Loucy (cell line): Measurements from ENCODE around the gene DGKI.

Experiments
- CTCF ChIP-seq: fragments of 200-600 bp; sonication (generic); conservative IDR thresholded peaks from 2 replicates; pipeline ENCODE4 v1.5.1; 2014; ENCODE audit warnings: mild to moderate bottlenecking, antibody characterized with exemption, low read length
- EZH2phosphoT487 ChIP-seq: fragments of 200-600 bp; IDR thresholded peaks from 2 replicates; pipeline ENCODE4 v1.6.1; 2018; ENCODE audit warnings: antibody characterized with exemption, mild to moderate bottlenecking, moderate library complexity, borderline replicate concordance

- TF ChIP-seq CTCF (no peak), EZH2phosphoT487 (no peak)
Measured at GRCh38 chr7:137434946-137435345, 411.8 kb downstream of the DGKI start.
